ENCODE data around the gene CACNA1H. TPM values are rescaled to one million over a fixed set of nuclear protein-coding genes. Genes with fewer than 3 reads are reported as not detected.

The CACNA1H gene
- total and polyA plus RNA-seq, 2 of the 4 experiments (the other 2 are of a cell fraction) = 1.6 to 5.8 TPM

DNA sequence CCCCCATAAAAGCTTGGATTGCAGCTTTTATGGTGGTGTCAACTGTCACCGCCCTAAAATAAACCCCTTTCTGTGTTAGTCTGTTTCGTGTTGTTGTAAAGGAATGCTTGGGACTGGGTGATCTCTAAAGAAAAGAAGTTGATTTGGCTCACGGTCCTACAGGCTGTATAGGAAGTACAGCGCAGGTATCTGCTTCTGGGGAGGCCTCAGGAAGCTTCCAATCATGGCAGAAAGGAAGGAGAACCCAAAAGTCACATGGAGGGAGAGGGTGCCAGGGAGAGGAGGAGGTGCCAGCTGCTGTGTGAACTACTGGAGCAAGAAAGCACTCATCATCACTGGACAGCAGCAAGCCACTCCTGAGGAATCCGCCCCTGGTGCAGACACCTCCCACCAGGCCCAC, 5.9 kb upstream of the CACNA1H start:
- Histone ChIP-seq H3K79me1 (ENCODE audit: low read depth in 1 of 2, low read length in 2 of 2) (no peaks in the 10 kb centered on the region), H3K18ac (ENCODE audit: low read depth, low read length) (no peak overlapping the region), H3K23ac (ENCODE audit: low read depth, low read length) (no peak overlapping the region), H3K4me2 (ENCODE audit: low read depth, low read length) (no peak overlapping the region), H2BK20ac (ENCODE audit: low read depth, low read length) (no peak overlapping the region), H2BK5ac (ENCODE audit: low read depth, low read length, poor library complexity, severe bottlenecking) (no peak overlapping the region), H3K27ac (ENCODE audit: insufficient read depth, low read length) (no peak overlapping the region), H3K4ac (ENCODE audit: low read depth, low read length) (no peak overlapping the region), H4K5ac (ENCODE audit: low read depth, low read length) (no peak overlapping the region), H3K27me3 (ENCODE audit: control insufficient read depth, insufficient read depth, low read length) (peaks cover 15% of the 10 kb centered on the region), H3K9me3 (ENCODE audit: control insufficient read depth, insufficient read depth, low read length) (peaks cover 5% of the 10 kb centered on the region; the same call in 1 of the 2 replicates), H2AK9ac (replicated peaks; ENCODE audit: low read depth, low read length, poor library complexity) (no peak overlapping the region), H3K56ac (ENCODE audit: extremely low read depth, insufficient read depth, low read length) (no peak overlapping the region), H3K14ac (replicated peaks; ENCODE audit: low read depth, low read length) (no peak overlapping the region), H2AFZ (replicated peaks; ENCODE audit: low read length, poor library complexity) (no peak overlapping the region), H4K91ac (ENCODE audit: insufficient read depth, low read depth, low read length) (no peak overlapping the region), H3K9ac (ENCODE audit: low read depth, low read length) (no peak overlapping the region), H3K4me3 (ENCODE audit: insufficient read depth, low read depth, low read length) (no peak overlapping the region), H4K20me1 (ENCODE audit: insufficient read depth, low read length) (no peaks in the 10 kb centered on the region), H2BK15ac (ENCODE audit: low read depth, low read length) (no peak overlapping the region), H3K36me3 (ENCODE audit: control insufficient read depth, insufficient read depth, low read length) (no peaks in the 10 kb centered on the region), H2AK5ac (ENCODE audit: low read depth, low read length) (no peak overlapping the region), H2BK120ac (ENCODE audit: low read depth, low read length) (no peak overlapping the region), H3K4me1 (ENCODE audit: control insufficient read depth, insufficient read depth, low read length) (no peaks in the 10 kb centered on the region), H3K9me1 (ENCODE audit: insufficient read depth, low read length) (no peaks in the 10 kb centered on the region), H4K8ac (ENCODE audit: low read depth in 2 of 2, low read length in 2 of 2) (no peak overlapping the region)
- CTCF ChIA-PET = no interaction called here
- no TSS peak for BruUV-seq (replicated peaks)
- no peak for TF ChIP-seq NFE2L2 (IDR thresholded peaks at IDR 0.05; ENCODE audit: low read depth, low read length)
- TF ChIP-seq FOS (IDR thresholded peaks at IDR 0.05; ENCODE audit: low read depth, low read length) = no peak
- TF ChIP-seq BHLHE40 (IDR thresholded peaks at IDR 0.05; ENCODE audit: low read depth, low read length) = no peak
- no peak for TF ChIP-seq RFX5 (IDR thresholded peaks at IDR 0.05; ENCODE audit: low read depth, low read length)
- TF ChIP-seq, protein P1, sequence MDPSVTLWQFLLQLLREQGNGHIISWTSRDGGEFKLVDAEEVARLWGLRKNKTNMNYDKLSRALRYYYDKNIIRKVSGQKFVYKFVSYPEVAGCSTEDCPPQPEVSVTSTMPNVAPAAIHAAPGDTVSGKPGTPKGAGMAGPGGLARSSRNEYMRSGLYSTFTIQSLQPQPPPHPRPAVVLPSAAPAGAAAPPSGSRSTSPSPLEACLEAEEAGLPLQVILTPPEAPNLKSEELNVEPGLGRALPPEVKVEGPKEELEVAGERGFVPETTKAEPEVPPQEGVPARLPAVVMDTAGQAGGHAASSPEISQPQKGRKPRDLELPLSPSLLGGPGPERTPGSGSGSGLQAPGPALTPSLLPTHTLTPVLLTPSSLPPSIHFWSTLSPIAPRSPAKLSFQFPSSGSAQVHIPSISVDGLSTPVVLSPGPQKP (IDR thresholded peaks at IDR 0.05; ENCODE audit: borderline replicate concordance, low read depth, low read length) = no peak
- no peak for TF ChIP-seq CEBPB (IDR thresholded peaks at IDR 0.05; ENCODE audit: low read depth, low read length)
- no peak for TF ChIP-seq POLR2A (IDR thresholded peaks at IDR 0.05; ENCODE audit: low read depth, low read length)
- no peak for TF ChIP-seq MAZ (IDR thresholded peaks at IDR 0.05; ENCODE audit: borderline replicate concordance, low read depth, low read length)
- TF ChIP-seq, protein P2, sequence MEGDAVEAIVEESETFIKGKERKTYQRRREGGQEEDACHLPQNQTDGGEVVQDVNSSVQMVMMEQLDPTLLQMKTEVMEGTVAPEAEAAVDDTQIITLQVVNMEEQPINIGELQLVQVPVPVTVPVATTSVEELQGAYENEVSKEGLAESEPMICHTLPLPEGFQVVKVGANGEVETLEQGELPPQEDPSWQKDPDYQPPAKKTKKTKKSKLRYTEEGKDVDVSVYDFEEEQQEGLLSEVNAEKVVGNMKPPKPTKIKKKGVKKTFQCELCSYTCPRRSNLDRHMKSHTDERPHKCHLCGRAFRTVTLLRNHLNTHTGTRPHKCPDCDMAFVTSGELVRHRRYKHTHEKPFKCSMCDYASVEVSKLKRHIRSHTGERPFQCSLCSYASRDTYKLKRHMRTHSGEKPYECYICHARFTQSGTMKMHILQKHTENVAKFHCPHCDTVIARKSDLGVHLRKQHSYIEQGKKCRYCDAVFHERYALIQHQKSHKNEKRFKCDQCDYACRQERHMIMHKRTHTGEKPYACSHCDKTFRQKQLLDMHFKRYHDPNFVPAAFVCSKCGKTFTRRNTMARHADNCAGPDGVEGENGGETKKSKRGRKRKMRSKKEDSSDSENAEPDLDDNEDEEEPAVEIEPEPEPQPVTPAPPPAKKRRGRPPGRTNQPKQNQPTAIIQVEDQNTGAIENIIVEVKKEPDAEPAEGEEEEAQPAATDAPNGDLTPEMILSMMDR (conservative IDR thresholded peaks at IDR 0.05; ENCODE audit: low read depth, low read length) = no peak
- no peak for TF ChIP-seq RCOR1 (IDR thresholded peaks at IDR 0.05; ENCODE audit: insufficient replicate concordance, low read length)
- no peak for TF ChIP-seq CHD1 (IDR thresholded peaks at IDR 0.05; ENCODE audit: low read depth, low read length)
- TF ChIP-seq, protein P3, sequence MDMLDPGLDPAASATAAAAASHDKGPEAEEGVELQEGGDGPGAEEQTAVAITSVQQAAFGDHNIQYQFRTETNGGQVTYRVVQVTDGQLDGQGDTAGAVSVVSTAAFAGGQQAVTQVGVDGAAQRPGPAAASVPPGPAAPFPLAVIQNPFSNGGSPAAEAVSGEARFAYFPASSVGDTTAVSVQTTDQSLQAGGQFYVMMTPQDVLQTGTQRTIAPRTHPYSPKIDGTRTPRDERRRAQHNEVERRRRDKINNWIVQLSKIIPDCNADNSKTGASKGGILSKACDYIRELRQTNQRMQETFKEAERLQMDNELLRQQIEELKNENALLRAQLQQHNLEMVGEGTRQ (IDR thresholded peaks at IDR 0.05; ENCODE audit: low read depth, low read length) = no peak
- TF ChIP-seq MAFK (IDR thresholded peaks at IDR 0.05; ENCODE audit: low read depth, low read length) = no peak
- TF ChIP-seq MXI1 (IDR thresholded peaks at IDR 0.05; ENCODE audit: borderline replicate concordance, low read depth, low read length) = no peak
- POLR2A ChIA-PET (ENCODE audit: unreplicated experiment) = no interaction called here
- dilution Hi-C loops (cut with HindIII; ENCODE audit: low sequenced_read_pairs, unreplicated experiment) (no loop called here), in situ Hi-C loops (cut with MboI; ENCODE audit: low sequenced_read_pairs) (no loop called here), intact Hi-C loops (cut with micrococcal nuclease) (no loop called here)
- WGBS, 2 experiments (ENCODE audit: extremely low coverage in 2 of 2, insufficient read length in 1 of 2) = 100% methylated on average over 1 of the region's 5 CpGs; no CpG with 5 or more reads in 1 of the 2 experiments
- no peak for DNase-seq
- no peak for ATAC-seq (ENCODE audit: low read depth)
